IMR-90 (cell line): Measurements from ENCODE around the gene SRBD1. TPM values are rescaled to one million over a fixed set of nuclear protein-coding genes. Genes with fewer than 3 reads are reported as not detected.

ENCODE experiments used
- ATAC-seq: fragments of 200-7000 bp; cut with Tn5 transposase; 2 replicates; pipeline ENCODE4 v1.9.1; 2020; ENCODE audit warnings: low read depth, mild to moderate bottlenecking, moderate library complexity
- BruUV-seq: library from RNA; stranded (reverse); fragments of 400-500 nt; replicated peaks from 2 replicates; lab custom pipeline; 2021; lab: Mats Ljungman, UMichigan
- CTCF ChIA-PET: fragments of 300-600 bp; formaldehyde crosslinking; extraction: SDS; loops from one replicate; lab custom pipeline; 2021; ENCODE audit warnings: antibody characterized with exemption; lab: Yijun Ruan, JAX
- POLR2A ChIA-PET: fragments of 300-600 bp; sonication (Branson Sonifier 250); formaldehyde crosslinking; loops from one replicate; lab custom pipeline; 2022; ENCODE audit warnings: antibody characterized with exemption; ENCODE audit not compliant: unreplicated experiment; lab: Charles Lee
- DNase-seq: peaks from one replicate; pipeline ENCODE4 v3.0.0; 2013
- H2AFZ ChIP-seq: replicated peaks from 2 replicates; pipeline ENCODE3; 2013; ENCODE audit warnings: low read length, mild to moderate bottlenecking; ENCODE audit not compliant: poor library complexity
- H2AK5ac ChIP-seq: 2 replicates; pipeline ENCODE4 v1.6.1; 2013; ENCODE audit warnings: low read depth, low read length, inconsistent platforms
- H2AK9ac ChIP-seq: replicated peaks from 2 replicates; pipeline ENCODE3; 2013; ENCODE audit warnings: mild to moderate bottlenecking, low read depth, low read length, moderate library complexity; ENCODE audit not compliant: poor library complexity
- H2BK120ac ChIP-seq: 2 replicates; pipeline ENCODE4 v1.6.1; 2013; ENCODE audit warnings: low read depth, low read length, inconsistent platforms
- H2BK15ac ChIP-seq: 3 replicates; pipeline ENCODE4 v1.6.1; 2013; ENCODE audit warnings: low read depth, low read length, inconsistent platforms
- H2BK20ac ChIP-seq: 2 replicates; pipeline ENCODE4 v1.6.1; 2013; ENCODE audit warnings: low read depth, mild to moderate bottlenecking, inconsistent platforms, low read length, moderate library complexity
- H2BK5ac ChIP-seq: 2 replicates; pipeline ENCODE4 v1.6.1; 2013; ENCODE audit warnings: mild to moderate bottlenecking, low read depth, low read length, inconsistent platforms; ENCODE audit not compliant: poor library complexity, severe bottlenecking
- H3K14ac ChIP-seq: replicated peaks from 2 replicates; pipeline ENCODE4 v1.6.1; 2013; ENCODE audit warnings: low read depth, low read length, inconsistent platforms
- H3K18ac ChIP-seq: 2 replicates; pipeline ENCODE4 v1.6.1; 2013; ENCODE audit warnings: low read depth, low read length, control low read depth
- H3K23ac ChIP-seq: 2 replicates; pipeline ENCODE4 v1.6.1; 2013; ENCODE audit warnings: low read depth, low read length, inconsistent platforms
- H3K27ac ChIP-seq: 2 replicates; pipeline ENCODE4 v1.5.1; 2013; ENCODE audit warnings: mild to moderate bottlenecking, control low read depth, low read length; ENCODE audit not compliant: insufficient read depth
- H3K27me3 ChIP-seq: 2 replicates; pipeline ENCODE4 v1.6.1; 2013; ENCODE audit warnings: low read length; ENCODE audit not compliant: control insufficient read depth, insufficient read depth
- H3K36me3 ChIP-seq: 2 replicates; pipeline ENCODE4 v1.6.1; 2013; ENCODE audit warnings: low read length, mixed read lengths; ENCODE audit not compliant: control insufficient read depth, insufficient read depth
- H3K4ac ChIP-seq: 2 replicates; pipeline ENCODE4 v1.6.1; 2013; ENCODE audit warnings: low read depth, low read length, inconsistent platforms
- H3K4me1 ChIP-seq: 2 replicates; pipeline ENCODE4 v1.6.1; 2013; ENCODE audit warnings: low read length, mixed read lengths; ENCODE audit not compliant: control insufficient read depth, insufficient read depth
- H3K4me2 ChIP-seq: 2 replicates; pipeline ENCODE4 v1.6.1; 2013; ENCODE audit warnings: low read depth, mild to moderate bottlenecking, control low read depth, low read length, moderate library complexity
- H3K4me3 ChIP-seq: 2 replicates; pipeline ENCODE4 v1.5.1; 2013; ENCODE audit warnings: low read depth, mild to moderate bottlenecking, control low read depth, low read length, moderate library complexity; ENCODE audit not compliant: insufficient read depth
- H3K56ac ChIP-seq: 2 replicates; pipeline ENCODE4 v1.6.1; 2013; ENCODE audit warnings: low read length, inconsistent platforms; ENCODE audit not compliant: insufficient read depth; ENCODE audit errors: extremely low read depth
- H3K79me1 ChIP-seq, 2 experiments: 2 replicates each; pipeline ENCODE4 v1.6.1; 2013; ENCODE audit warnings: low read length in 2 of 2, inconsistent platforms in 1 of 2, low read depth in 1 of 2
- H3K9ac ChIP-seq: 2 replicates; pipeline ENCODE4 v1.6.1; 2013; ENCODE audit warnings: low read depth, low read length, control low read depth
- H3K9me1 ChIP-seq: 2 replicates; pipeline ENCODE4 v1.6.1; 2013; ENCODE audit warnings: low read length, inconsistent platforms; ENCODE audit not compliant: insufficient read depth
- H3K9me3 ChIP-seq: 2 replicates; pipeline ENCODE4 v1.6.1; 2013; ENCODE audit warnings: low read length; ENCODE audit not compliant: control insufficient read depth, insufficient read depth
- H4K20me1 ChIP-seq: 2 replicates; pipeline ENCODE4 v1.6.1; 2013; ENCODE audit warnings: low read length, inconsistent platforms; ENCODE audit not compliant: insufficient read depth
- H4K5ac ChIP-seq: 2 replicates; pipeline ENCODE4 v1.6.1; 2013; ENCODE audit warnings: mild to moderate bottlenecking, low read depth, low read length, control low read depth
- H4K8ac ChIP-seq, 2 experiments: 2 replicates each; pipeline ENCODE4 v1.6.1; 2013; ENCODE audit warnings: low read depth in 2 of 2, low read length in 2 of 2, control low read depth in 1 of 2, inconsistent platforms in 1 of 2
- H4K91ac ChIP-seq: 2 replicates; pipeline ENCODE4 v1.6.1; 2013; ENCODE audit warnings: low read depth, low read length, inconsistent platforms; ENCODE audit not compliant: insufficient read depth
- CTCF ChIP-seq: conservative IDR thresholded peaks from 2 replicates; pipeline ENCODE4 v1.5.1; 2012; ENCODE audit warnings: mild to moderate bottlenecking, low read depth, low read length, improper control_type of control experiment
- FOS ChIP-seq: fragments of 150-350 bp; IDR thresholded peaks from 2 replicates; pipeline ENCODE4 v1.6.1; 2016; ENCODE audit warnings: low read depth, low read length
- MAZ ChIP-seq: IDR thresholded peaks from 2 replicates; pipeline ENCODE4 v1.6.1; 2012; ENCODE audit warnings: low read depth, mild to moderate bottlenecking, low read length, improper control_type of control experiment, moderate library complexity, borderline replicate concordance
- MXI1 ChIP-seq: IDR thresholded peaks from 2 replicates; pipeline ENCODE4 v1.6.1; 2012; ENCODE audit warnings: low read depth, mild to moderate bottlenecking, low read length, moderate library complexity, borderline replicate concordance
- NFE2L2 ChIP-seq: fragments of 150-350 bp; IDR thresholded peaks from 2 replicates; pipeline ENCODE4 v1.6.1; 2016; ENCODE audit warnings: low read depth, mild to moderate bottlenecking, low read length
- POLR2A ChIP-seq: IDR thresholded peaks from 2 replicates; pipeline ENCODE4 v1.6.1; 2012; ENCODE audit warnings: mild to moderate bottlenecking, low read depth, low read length
- RAD21 ChIP-seq: IDR thresholded peaks from 2 replicates; pipeline ENCODE4 v1.6.1; 2012; ENCODE audit warnings: low read length, improper control_type of control experiment
- RCOR1 ChIP-seq: IDR thresholded peaks from 2 replicates; pipeline ENCODE4 v1.6.1; 2012; ENCODE audit warnings: mild to moderate bottlenecking, low read length, improper control_type of control experiment; ENCODE audit not compliant: insufficient replicate concordance
- SMC3 ChIP-seq: fragments of 150-350 bp; IDR thresholded peaks from 2 replicates; pipeline ENCODE4 v1.6.1; 2016; ENCODE audit warnings: low read depth, mild to moderate bottlenecking, antibody characterized with exemption, low read length, moderate library complexity
- WGBS, 2 experiments: methylation state at CpG; one replicate each; pipeline versions ENCODE4 v1.1.5 to v1.1.7; 2013; ENCODE audit warnings: missing lambda C conversion rate in 2 of 2; ENCODE audit not compliant: insufficient read length in 1 of 2; ENCODE audit errors: extremely low coverage in 2 of 2; 5-methylcytosine and 5-hydroxymethylcytosine counted together
- dilution Hi-C: fragments of 300-500 bp; cut with HindIII; formaldehyde crosslinking; loops from one replicate; pipeline ENCODE4 v1.14.3; 2018; ENCODE audit warnings: low sequenced_read_pairs; ENCODE audit not compliant: unreplicated experiment
- in situ Hi-C: fragments of 300-500 bp; cut with MboI; formaldehyde crosslinking; loops from 3 replicates; pipeline ENCODE4 v1.14.3; 2019; ENCODE audit warnings: low sequenced_read_pairs, inconsistent platforms, mixed read lengths
- intact Hi-C: fragments of 100-400 bp; cut with micrococcal nuclease; formaldehyde crosslinking; loops from 2 replicates; pipeline ENCODE4 v1.10.0; 2022
- polyA plus RNA-seq, 3 experiments: library from polyadenylated mRNA; depleted of rRNA; stranded (reverse); fragments of >200 nt; gene quantifications; 2 replicates each; pipeline ENCODE4 v1.2.3, GENCODE V29; 2012; ENCODE audit warnings: low replicate concordance in 1 of 3
- total RNA-seq: library from RNA; depleted of rRNA; stranded (reverse); fragments of >200 nt; gene quantifications from 2 replicates; pipeline ENCODE4 v1.2.3, GENCODE V29; 2012
- TF ChIP-seq, protein P1 (sequence below): fragments of 150-350 bp; IDR thresholded peaks from 2 replicates; pipeline ENCODE4 v1.6.1; 2016; ENCODE audit warnings: low read depth, mild to moderate bottlenecking, low read length, moderate library complexity, borderline replicate concordance

SRBD1 gene
- total and polyA plus RNA-seq, 2 of the 4 experiments (the other 2 are of a cell fraction) = 3.5 to 14.7 TPM

- Histone ChIP-seq H4K8ac (no peak overlapping the region), H3K56ac (no peak overlapping the region), H2BK5ac (no peak overlapping the region), H3K14ac (no peak overlapping the region), H3K4me2 (no peak overlapping the region), H3K9me3 (no peaks in the 10 kb centered on the region; the same call in 1 of the 2 replicates), H2BK120ac (no peak overlapping the region), H2AK9ac (no peak overlapping the region), H3K4me1 (no peaks in the 10 kb centered on the region; the same call in 1 of the 2 replicates), H3K27me3 (no peaks in the 10 kb centered on the region), H2AFZ (no peak overlapping the region), H4K20me1 (no peaks in the 10 kb centered on the region), H3K79me1 (no peaks in the 10 kb centered on the region), H3K9ac (no peak overlapping the region), H3K4me3 (no peak overlapping the region), H3K4ac (no peak overlapping the region), H4K91ac (no peak overlapping the region), H3K9me1 (no peaks in the 10 kb centered on the region), H3K36me3 (no peaks in the 10 kb centered on the region), H2BK20ac (no peak overlapping the region), H2AK5ac (no peak overlapping the region), H3K18ac (no peak overlapping the region), H4K5ac (no peak overlapping the region), H3K27ac (no peak overlapping the region), H3K23ac (no peak overlapping the region), H2BK15ac (no peak overlapping the region)
- POLR2A ChIA-PET = no interaction called here
- no TSS peak for BruUV-seq
- intact Hi-C loops (loop anchor here (10.0 kb wide), 1 partner anchor 1024 kb away; no protein-coding TSS in a partner anchor), dilution Hi-C loops (no loop called here), in situ Hi-C loops (no loop called here)
- WGBS, 2 experiments = no CpG with 5 or more reads among the region's 1 CpG
- DNase-seq (no peak), ATAC-seq (no peak)
- CTCF ChIA-PET = no interaction called here
- no peak for TF ChIP-seq SMC3
- no peak for TF ChIP-seq RAD21
- no peak for TF ChIP-seq CTCF
- TF ChIP-seq NFE2L2 = no peak
- TF ChIP-seq FOS = no peak
- no peak for TF ChIP-seq POLR2A
- TF ChIP-seq RCOR1 = no peak
- TF ChIP-seq MAZ = no peak
- TF ChIP-seq, protein P1, sequence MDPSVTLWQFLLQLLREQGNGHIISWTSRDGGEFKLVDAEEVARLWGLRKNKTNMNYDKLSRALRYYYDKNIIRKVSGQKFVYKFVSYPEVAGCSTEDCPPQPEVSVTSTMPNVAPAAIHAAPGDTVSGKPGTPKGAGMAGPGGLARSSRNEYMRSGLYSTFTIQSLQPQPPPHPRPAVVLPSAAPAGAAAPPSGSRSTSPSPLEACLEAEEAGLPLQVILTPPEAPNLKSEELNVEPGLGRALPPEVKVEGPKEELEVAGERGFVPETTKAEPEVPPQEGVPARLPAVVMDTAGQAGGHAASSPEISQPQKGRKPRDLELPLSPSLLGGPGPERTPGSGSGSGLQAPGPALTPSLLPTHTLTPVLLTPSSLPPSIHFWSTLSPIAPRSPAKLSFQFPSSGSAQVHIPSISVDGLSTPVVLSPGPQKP = no peak
- TF ChIP-seq MXI1 = no peak
These were observed 112.2 kb downstream of the SRBD1 start for GRCh38 chr2:45498661-45499550.
